B cell (primary cell): Measurements from ENCODE around the gene TSHR.

Experiments used
- CTCF ChIP-seq: fragments of 200-600 bp; IDR thresholded peaks from one replicate; pipeline ENCODE4 v1.8.0; 2022; ENCODE audit warnings: antibody characterized with exemption, mild to moderate bottlenecking
- EZH2 ChIP-seq: IDR thresholded peaks from 2 replicates; pipeline ENCODE4 v1.6.1; 2012; ENCODE audit warnings: borderline replicate concordance, low read depth, mild to moderate bottlenecking, moderate library complexity, low read length; ENCODE audit not compliant: insufficient read depth, poor library complexity, severe bottlenecking

- TF ChIP-seq CTCF (no peak), EZH2 (no peak)
Measured at GRCh38 chr14:81162941-81163340, 207.5 kb downstream of the TSHR start.
